Stimulated activated CD4-positive, alpha-beta T cell treated with anti-CD3 and anti-CD28 coated beads, Interleukin-4, amount 100 ng/mL, for 1 hour (primary cell): ENCODE measurements around the gene TMPRSS9.
A peak's percentile ranks its signal among the peaks of the same experiment; 100 is the strongest.
"Not testable (repeated sequence)": the region's sequence is repeated elsewhere in the genome, so short reads cannot be mapped to it uniquely, and the experiment has no call there.

Source experiments
- DNase-seq: peaks from one replicate; pipeline ENCODE4 v3.0.0-alpha.2; 2020

The TMPRSS9 gene

DNA sequence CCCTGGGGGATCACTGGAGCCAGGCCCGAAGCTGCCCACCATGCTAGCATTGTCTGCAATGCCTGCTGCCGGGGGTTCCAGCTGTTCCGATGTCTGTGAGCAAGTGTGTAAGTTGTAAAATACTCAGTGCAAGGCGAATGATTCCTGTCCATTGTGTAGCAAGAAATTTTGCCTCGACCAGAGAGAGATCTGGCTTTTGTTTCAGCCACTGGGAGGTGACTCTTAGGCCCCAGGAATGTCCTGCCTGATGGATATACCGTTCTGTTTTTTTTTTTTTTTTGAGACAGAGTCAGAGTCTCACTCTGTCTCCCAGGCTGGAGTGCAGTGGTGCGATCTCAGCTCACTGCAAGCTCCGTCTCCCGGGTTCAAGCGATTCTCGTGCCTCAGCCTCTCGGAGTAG, 108.5 kb downstream of the TMPRSS9 start:
- DNase-seq: no peak

- DNase-seq: peak; percentile 28
Measured at GRCh38 chr19:2469102-2469914, 109.2 kb downstream of the TMPRSS9 start.

DNA sequence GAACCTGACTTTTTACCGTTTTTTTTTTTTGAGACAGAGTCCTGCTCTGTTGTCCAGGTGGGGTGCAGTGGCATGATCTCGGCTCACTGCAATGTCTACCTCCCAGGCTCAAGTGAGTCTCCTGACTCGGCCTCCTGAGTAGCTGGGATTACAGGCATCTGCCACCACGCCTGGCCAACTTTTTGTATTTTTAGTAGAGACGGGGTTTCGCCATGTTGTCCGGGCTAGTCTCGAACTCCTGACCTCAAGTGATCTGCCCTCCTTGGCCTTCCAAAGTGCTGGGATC, 109.8 kb downstream of the TMPRSS9 start:
- not testable (repeated sequence) for DNase-seq

- peak; percentile 95 for DNase-seq
Measured at GRCh38 chr19:2474232-2475017, 114.4 kb downstream of the TMPRSS9 start.

DNA sequence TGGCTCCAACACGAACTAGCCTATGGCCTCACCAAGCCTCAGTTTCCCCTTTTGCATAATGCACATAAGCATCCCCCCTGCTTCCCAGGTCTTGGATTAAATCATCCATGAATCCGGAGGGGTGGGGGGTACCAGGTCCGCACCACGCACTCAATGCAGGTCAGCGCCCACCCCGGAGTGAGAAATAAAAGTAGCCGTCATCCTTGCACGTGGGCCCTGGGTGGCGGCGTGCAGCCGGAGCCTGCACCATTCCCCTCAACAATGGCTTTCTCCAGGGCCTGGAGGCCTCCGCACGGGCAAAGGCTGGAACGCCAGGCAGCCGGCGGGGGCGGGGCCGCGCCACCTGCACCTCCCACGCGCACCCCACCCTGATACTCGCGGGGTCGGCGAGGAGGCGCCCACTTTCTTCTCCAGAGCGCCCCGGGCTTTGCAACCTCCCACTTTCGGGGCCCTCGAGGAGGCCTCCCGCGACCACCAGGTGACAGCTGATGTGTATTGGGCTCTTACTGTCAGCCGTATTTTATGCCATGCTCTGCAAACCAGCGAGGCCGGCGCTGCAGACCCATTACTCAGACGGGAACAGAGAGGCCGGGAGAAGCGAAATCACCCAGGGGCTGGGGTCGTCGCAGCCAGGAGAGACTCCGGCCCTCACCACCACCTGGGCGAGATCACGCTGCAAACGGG, 115.1 kb downstream of the TMPRSS9 start:
- peak; percentile 66 for DNase-seq
